OCI-LY7 (cell line): ENCODE results near the gene FAM227A. TPM values are rescaled to one million over a fixed set of nuclear protein-coding genes. Genes with fewer than 3 reads are reported as not detected.

Source experiments
- BruUV-seq: library from RNA; stranded (reverse); fragments of 400-500 nt; replicated peaks from 2 replicates; lab custom pipeline; 2021; lab: Mats Ljungman, UMichigan
- CTCF ChIA-PET: fragments of 300-600 bp; sonication (Branson Sonifier 250); formaldehyde crosslinking; loops from one replicate; lab custom pipeline; 2022; ENCODE audit warnings: antibody characterized with exemption; ENCODE audit not compliant: unreplicated experiment; lab: Charles Lee
- POLR2A ChIA-PET: fragments of 300-600 bp; sonication (Branson Sonifier 250); formaldehyde crosslinking; loops from one replicate; lab custom pipeline; 2022; ENCODE audit warnings: antibody characterized with exemption; lab: Charles Lee
- DNase-seq: peaks from one replicate; pipeline ENCODE4 v3.0.0-alpha.2; 2015; ENCODE audit warnings: low spot score
- H2AFZ ChIP-seq: fragments of 200-600 bp; sonication (generic), shearing (Covaris generic); 2 replicates; pipeline ENCODE4 v1.6.1; 2014; ENCODE audit warnings: mild to moderate bottlenecking, antibody characterized with exemption, low read length, moderate library complexity
- H3K27ac ChIP-seq: fragments of 200-600 bp; sonication (generic); 2 replicates; pipeline ENCODE4 v1.5.1; 2014; ENCODE audit warnings: mixed run types, low read depth, mild to moderate bottlenecking, moderate library complexity, low read length, inconsistent platforms; ENCODE audit not compliant: poor library complexity, severe bottlenecking
- H3K36me3 ChIP-seq: fragments of 200-600 bp; sonication (generic); 2 replicates; pipeline ENCODE4 v1.6.1; 2014; ENCODE audit warnings: mild to moderate bottlenecking, antibody characterized with exemption, low read length, moderate library complexity, mixed read lengths; ENCODE audit not compliant: insufficient read depth
- H3K4me1 ChIP-seq: fragments of 200-600 bp; sonication (generic); 2 replicates; pipeline ENCODE4 v1.5.1; 2014; ENCODE audit warnings: mild to moderate bottlenecking, low read length; ENCODE audit not compliant: insufficient read depth, poor library complexity, severe bottlenecking
- H3K4me2 ChIP-seq: fragments of 200-600 bp; sonication (generic); 2 replicates; pipeline ENCODE4 v1.6.1; 2014; ENCODE audit warnings: mild to moderate bottlenecking, low read length
- H3K4me3 ChIP-seq: fragments of 200-600 bp; sonication (generic); 2 replicates; pipeline ENCODE4 v1.5.1; 2014; ENCODE audit warnings: mild to moderate bottlenecking, low read depth, low read length; ENCODE audit not compliant: poor library complexity, severe bottlenecking
- H3K79me2 ChIP-seq: fragments of 200-600 bp; sonication (generic); 2 replicates; pipeline ENCODE4 v1.6.1; 2016; ENCODE audit warnings: low read depth, mild to moderate bottlenecking, low read length, moderate library complexity, mixed read lengths; ENCODE audit not compliant: insufficient read depth
- H3K9me2 ChIP-seq: fragments of 200-600 bp; sonication (generic); 2 replicates; pipeline ENCODE4 v1.6.1; 2016; ENCODE audit warnings: mild to moderate bottlenecking, low read length, mixed read lengths; ENCODE audit not compliant: insufficient read depth
- H3K9me3 ChIP-seq: fragments of 200-600 bp; sonication (generic); 2 replicates; pipeline ENCODE4 v1.6.1; 2014; ENCODE audit warnings: mild to moderate bottlenecking, mixed run types, low read length, mixed read lengths
- H4K20me1 ChIP-seq: fragments of 200-600 bp; sonication (generic); 2 replicates; pipeline ENCODE4 v1.6.1; 2014; ENCODE audit warnings: mild to moderate bottlenecking, antibody characterized with exemption, low read length, moderate library complexity, mixed read lengths; ENCODE audit not compliant: insufficient read depth
- EZH2phosphoT487 ChIP-seq: fragments of 200-600 bp; sonication (generic); IDR thresholded peaks from 2 replicates; pipeline ENCODE4 v1.6.1; 2018; ENCODE audit warnings: low read depth, borderline replicate concordance, mild to moderate bottlenecking, mixed run types, antibody characterized with exemption, low read length, moderate library complexity, mixed read lengths
- intact Hi-C: fragments of 100-400 bp; cut with micrococcal nuclease; formaldehyde crosslinking; loops from one replicate; pipeline ENCODE4 v1.10.0; 2022; ENCODE audit not compliant: unreplicated experiment
- total RNA-seq, 2 experiments: library from RNA; depleted of rRNA in 1 of 2; stranded (reverse); fragments of >200 nt in 1 of 2; shearing (Covaris generic) in 1 of 2; gene quantifications; 2 replicates each; pipeline ENCODE4 v1.2.3, GENCODE V29; 2014 to 2022
- TF ChIP-seq, protein P1 (sequence below): fragments of 200-600 bp; sonication (generic); conservative IDR thresholded peaks from 2 replicates; pipeline ENCODE4 v1.5.1; 2014; ENCODE audit warnings: mild to moderate bottlenecking, antibody characterized with exemption, low read length, moderate library complexity, mixed read lengths

The FAM227A gene
- total RNA-seq, 2 experiments from 2014 or later: 0.16 to 0.57 TPM

DNA sequence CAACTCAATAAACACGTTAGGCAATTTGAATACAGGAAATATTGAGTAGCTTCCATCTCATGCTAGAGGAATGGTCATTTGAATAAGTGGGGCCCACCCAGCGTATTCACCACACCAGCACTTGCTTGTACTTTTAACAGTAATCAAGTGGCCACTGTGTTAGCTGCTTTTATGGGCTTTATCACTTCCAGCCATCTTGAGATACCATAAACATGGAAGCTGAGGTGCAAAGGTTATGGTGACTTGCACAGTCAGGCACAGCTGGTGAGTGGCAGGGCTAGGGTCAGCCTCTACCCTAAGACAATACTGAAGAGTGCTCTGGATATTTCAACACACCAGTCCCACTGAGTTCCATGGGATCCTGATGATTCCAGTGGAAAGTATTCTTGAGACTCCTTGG, 37.9 kb upstream of the FAM227A start:
- no peak for DNase-seq
- no peak overlapping the region for H2AFZ ChIP-seq
- ChIA-PET CTCF (no interaction called here), POLR2A (interaction anchor here (0.6 kb wide), 1 partner anchor 15 kb away, joined by 4 read pairs; no protein-coding TSS in a partner anchor)
- TF ChIP-seq, protein P1, sequence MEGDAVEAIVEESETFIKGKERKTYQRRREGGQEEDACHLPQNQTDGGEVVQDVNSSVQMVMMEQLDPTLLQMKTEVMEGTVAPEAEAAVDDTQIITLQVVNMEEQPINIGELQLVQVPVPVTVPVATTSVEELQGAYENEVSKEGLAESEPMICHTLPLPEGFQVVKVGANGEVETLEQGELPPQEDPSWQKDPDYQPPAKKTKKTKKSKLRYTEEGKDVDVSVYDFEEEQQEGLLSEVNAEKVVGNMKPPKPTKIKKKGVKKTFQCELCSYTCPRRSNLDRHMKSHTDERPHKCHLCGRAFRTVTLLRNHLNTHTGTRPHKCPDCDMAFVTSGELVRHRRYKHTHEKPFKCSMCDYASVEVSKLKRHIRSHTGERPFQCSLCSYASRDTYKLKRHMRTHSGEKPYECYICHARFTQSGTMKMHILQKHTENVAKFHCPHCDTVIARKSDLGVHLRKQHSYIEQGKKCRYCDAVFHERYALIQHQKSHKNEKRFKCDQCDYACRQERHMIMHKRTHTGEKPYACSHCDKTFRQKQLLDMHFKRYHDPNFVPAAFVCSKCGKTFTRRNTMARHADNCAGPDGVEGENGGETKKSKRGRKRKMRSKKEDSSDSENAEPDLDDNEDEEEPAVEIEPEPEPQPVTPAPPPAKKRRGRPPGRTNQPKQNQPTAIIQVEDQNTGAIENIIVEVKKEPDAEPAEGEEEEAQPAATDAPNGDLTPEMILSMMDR: no peak
- TF ChIP-seq EZH2phosphoT487: no peak
- no peak overlapping the region for H3K4me3 ChIP-seq
- H4K20me1 ChIP-seq: peaks cover under 1% of the 10 kb centered on the region; the same call in 1 of the 2 replicates
- H3K36me3 ChIP-seq: peaks cover 92% of the 10 kb centered on the region
- H3K79me2 ChIP-seq: peaks cover 23% of the 10 kb centered on the region; the same call in 1 of the 2 replicates
- H3K4me1 ChIP-seq: peaks cover 27% of the 10 kb centered on the region
- H3K9me2 ChIP-seq: no peaks in the 10 kb centered on the region
- H3K27ac ChIP-seq: no peak overlapping the region
- intact Hi-C loops: no loop called here
- no TSS peak for BruUV-seq
- no peaks in the 10 kb centered on the region for H3K9me3 ChIP-seq
- H3K4me2 ChIP-seq: no peak overlapping the region

DNA sequence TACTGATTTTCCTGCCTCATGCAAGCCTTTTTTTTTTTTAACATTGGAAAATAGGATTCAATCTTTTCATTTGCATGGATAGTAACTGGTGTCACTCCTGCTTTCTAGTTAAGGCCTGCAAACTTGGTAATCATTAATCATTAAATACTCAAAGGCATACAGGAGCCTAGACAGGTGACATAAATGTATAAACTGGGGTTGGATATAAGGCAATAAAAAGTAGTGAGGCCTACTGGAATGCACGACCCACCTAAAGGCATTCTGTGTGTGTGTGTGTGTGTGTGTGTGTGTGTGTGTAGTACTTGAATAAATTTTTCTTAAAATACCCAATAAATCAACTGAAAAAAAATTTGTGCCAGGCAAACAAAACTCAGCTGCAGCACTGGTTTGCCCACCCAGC, 33.5 kb upstream of the FAM227A start:
- CTCF ChIA-PET: no interaction called here

GRCh38 chr22:38685761-38686160, 29.6 kb upstream of the FAM227A start:
- no peak overlapping the region for H3K4me2 ChIP-seq
- BruUV-seq: no TSS peak
- CTCF ChIA-PET: no interaction called here
- no peaks in the 10 kb centered on the region for H3K9me3 ChIP-seq
- no peak overlapping the region for H2AFZ ChIP-seq
- H3K36me3 ChIP-seq: peaks cover 79% of the 10 kb centered on the region
- POLR2A ChIA-PET: interaction anchor here (0.9 kb wide), 1 partner anchor 12 kb away, joined by 3 read pairs; no protein-coding TSS in a partner anchor
- no peaks in the 10 kb centered on the region for H4K20me1 ChIP-seq
- no peak overlapping the region for H3K27ac ChIP-seq
- no peak overlapping the region for H3K4me3 ChIP-seq
- H3K9me2 ChIP-seq: no peaks in the 10 kb centered on the region
- H3K4me1 ChIP-seq: peaks cover 11% of the 10 kb centered on the region
- no peak for DNase-seq
- intact Hi-C loops: no loop called here
- TF ChIP-seq, protein P1: no peak
- TF ChIP-seq EZH2phosphoT487: no peak
- H3K79me2 ChIP-seq: peaks cover 11% of the 10 kb centered on the region

More for the DNA sequence above, 33.5 kb upstream of the FAM227A start:
- Histone ChIP-seq H3K79me2 (no peaks in the 10 kb centered on the region), H2AFZ (no peak overlapping the region), H3K27ac (no peak overlapping the region), H3K4me2 (no peak overlapping the region), H4K20me1 (no peaks in the 10 kb centered on the region), H3K36me3 (peaks cover 93% of the 10 kb centered on the region), H3K9me3 (no peaks in the 10 kb centered on the region), H3K9me2 (no peaks in the 10 kb centered on the region), H3K4me3 (no peak overlapping the region), H3K4me1 (no peaks in the 10 kb centered on the region)
- POLR2A ChIA-PET: no interaction called here
- no peak for DNase-seq
- TF ChIP-seq EZH2phosphoT487: no peak
- TF ChIP-seq, protein P1: no peak
- no TSS peak for BruUV-seq
- intact Hi-C loops: no loop called here
